Measurements from ENCODE around the gene ZNF681.

ZNF681 gene

DNA sequence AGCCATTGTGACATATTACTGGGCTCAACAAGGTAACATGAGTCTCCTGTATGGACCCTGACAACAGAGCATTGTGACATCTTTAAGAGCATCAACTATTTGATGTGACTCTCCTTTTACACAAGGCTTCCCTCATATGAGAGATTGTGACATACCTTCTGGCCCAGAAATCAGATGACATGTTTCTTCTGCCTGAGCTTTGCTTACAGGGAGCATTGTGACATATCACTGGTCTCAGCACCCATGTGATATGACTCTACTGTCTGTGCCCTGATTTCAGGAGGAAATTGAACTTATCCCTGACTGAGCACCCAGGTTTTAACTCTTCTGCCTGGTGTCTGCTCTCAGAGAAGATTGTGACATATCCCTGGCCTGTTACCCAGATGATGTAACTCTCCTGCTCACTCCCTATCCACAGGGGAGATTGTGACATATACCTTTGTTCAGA is 15.9 kb upstream of the ZNF681 start:
- TF ChIP-seq, protein P1, sequence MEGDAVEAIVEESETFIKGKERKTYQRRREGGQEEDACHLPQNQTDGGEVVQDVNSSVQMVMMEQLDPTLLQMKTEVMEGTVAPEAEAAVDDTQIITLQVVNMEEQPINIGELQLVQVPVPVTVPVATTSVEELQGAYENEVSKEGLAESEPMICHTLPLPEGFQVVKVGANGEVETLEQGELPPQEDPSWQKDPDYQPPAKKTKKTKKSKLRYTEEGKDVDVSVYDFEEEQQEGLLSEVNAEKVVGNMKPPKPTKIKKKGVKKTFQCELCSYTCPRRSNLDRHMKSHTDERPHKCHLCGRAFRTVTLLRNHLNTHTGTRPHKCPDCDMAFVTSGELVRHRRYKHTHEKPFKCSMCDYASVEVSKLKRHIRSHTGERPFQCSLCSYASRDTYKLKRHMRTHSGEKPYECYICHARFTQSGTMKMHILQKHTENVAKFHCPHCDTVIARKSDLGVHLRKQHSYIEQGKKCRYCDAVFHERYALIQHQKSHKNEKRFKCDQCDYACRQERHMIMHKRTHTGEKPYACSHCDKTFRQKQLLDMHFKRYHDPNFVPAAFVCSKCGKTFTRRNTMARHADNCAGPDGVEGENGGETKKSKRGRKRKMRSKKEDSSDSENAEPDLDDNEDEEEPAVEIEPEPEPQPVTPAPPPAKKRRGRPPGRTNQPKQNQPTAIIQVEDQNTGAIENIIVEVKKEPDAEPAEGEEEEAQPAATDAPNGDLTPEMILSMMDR (IDR thresholded peaks at IDR 0.05; ENCODE audit: control insufficient read depth, extremely low read depth, insufficient read depth), result no peak
- no peak overlapping the region for H3K4me3 ChIP-seq (ENCODE audit: low read depth, low read length)
- no peak for DNase-seq (ENCODE audit: low read depth)

DNA sequence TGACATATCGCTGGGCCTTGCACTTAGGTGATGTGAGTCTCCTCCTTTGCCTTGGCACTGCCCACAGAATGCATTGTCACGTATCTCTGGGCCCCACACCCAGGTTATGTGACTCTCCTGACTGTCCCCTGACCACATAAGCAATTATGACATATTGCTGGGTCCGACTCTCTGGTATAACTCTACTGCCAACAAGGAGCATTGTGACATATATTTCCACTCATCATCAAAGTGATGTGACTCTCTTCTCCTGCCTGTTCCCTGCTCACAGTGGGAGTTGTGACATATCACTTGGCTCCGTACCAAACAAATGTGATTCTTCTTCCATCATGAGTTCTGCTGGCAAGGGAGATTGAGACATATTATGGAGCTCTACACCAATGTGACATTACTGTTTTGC is 15.4 kb upstream of the ZNF681 start:
- TF ChIP-seq, protein P1 (IDR thresholded peaks at IDR 0.05; ENCODE audit: control insufficient read depth, extremely low read depth, insufficient read depth), result no peak
- no peak for DNase-seq (ENCODE audit: low read depth)
- no peak overlapping the region for H3K4me3 ChIP-seq (ENCODE audit: low read depth, low read length)

DNA sequence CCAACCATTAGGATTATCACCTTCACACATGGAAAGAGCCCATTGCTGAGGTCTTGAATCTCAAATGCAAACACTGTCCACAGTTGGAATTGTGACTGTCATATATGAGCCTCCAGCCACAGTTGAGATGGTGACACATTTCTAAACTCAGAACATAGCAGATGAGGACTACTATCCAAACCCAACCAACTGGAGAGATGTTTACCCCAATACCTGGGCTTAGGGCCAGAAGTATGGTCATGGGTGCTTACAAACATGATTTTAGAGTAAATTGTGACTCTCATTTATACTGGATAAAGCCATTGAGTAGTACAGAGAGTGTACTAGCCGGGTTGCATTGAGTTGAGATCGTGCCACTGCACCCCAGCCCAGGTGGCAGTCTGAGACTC is 14.0 kb upstream of the ZNF681 start:
- H3K4me3 ChIP-seq (ENCODE audit: low read depth, low read length), result no peak overlapping the region
- DNase-seq (ENCODE audit: low read depth), result no peak
- TF ChIP-seq, protein P1 (IDR thresholded peaks at IDR 0.05; ENCODE audit: control insufficient read depth, extremely low read depth, insufficient read depth), result no peak

DNA sequence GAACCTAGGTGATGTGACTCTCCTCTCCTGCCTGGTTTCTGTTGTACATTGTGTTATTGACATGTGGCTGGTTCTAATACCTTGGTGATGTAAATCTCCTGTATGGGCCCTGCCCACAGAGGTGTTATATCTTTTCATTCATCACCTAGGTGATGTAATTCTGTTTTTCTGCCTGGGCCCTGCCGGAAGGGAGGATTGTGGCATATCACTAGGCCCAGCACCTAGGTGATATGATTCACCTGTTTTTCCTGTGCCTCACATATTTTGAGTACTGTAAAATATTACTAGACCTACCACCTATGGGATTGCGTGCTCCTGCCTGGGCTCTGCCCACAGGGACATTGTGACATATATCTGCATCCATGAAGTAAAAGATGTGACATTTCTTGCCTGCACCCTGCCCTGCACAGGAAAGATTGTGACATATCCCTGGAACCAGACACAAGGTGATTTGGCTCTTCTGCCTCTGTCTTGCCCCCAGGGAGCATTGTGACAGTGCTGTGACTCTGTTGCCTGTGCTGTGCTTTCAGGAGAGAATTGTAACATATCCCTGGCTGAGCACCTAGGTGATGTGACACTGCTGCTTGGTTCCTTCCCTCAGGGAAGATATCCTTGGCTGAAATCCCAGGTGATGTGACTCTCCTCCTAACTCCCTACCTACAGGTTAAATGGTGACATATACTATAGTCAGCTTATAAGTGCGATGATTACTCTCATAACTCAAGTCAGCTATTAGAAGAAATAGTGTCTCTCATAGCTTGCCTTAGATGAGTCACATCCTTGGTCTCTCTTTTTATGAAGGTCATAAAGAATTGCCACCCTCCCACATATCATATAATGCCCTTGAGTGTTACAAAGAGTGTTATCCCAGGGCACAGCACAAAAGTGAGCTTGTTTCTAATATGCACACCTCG is 13.3 kb upstream of the ZNF681 start:
- TF ChIP-seq, protein P1 (IDR thresholded peaks at IDR 0.05; ENCODE audit: control insufficient read depth, extremely low read depth, insufficient read depth), result no peak
- H3K4me3 ChIP-seq (ENCODE audit: low read depth, low read length), result no peak overlapping the region
- DNase-seq (ENCODE audit: low read depth), result no peak

DNA sequence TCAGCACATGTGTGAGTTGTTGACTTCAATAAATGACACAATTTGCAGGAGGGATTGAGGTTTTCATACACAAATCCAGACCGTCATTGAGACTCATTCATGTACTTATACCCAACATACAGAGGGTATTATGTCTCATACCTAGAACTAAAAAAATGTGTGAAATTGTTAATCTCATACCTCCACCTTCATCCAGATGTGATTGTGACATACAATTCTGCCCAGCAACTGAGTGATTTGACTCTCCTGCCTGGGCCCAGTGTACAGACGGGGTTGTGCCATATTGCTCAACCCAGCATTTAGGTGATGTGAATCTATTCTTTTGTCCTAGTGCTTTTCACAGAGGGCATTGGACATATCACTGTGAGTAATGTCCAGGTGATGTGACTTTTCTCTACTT is 12.6 kb upstream of the ZNF681 start:
- DNase-seq (ENCODE audit: low read depth), result no peak
- TF ChIP-seq, protein P1 (IDR thresholded peaks at IDR 0.05; ENCODE audit: control insufficient read depth, extremely low read depth, insufficient read depth), result no peak
- H3K4me3 ChIP-seq (ENCODE audit: low read depth, low read length), result no peak overlapping the region

DNA sequence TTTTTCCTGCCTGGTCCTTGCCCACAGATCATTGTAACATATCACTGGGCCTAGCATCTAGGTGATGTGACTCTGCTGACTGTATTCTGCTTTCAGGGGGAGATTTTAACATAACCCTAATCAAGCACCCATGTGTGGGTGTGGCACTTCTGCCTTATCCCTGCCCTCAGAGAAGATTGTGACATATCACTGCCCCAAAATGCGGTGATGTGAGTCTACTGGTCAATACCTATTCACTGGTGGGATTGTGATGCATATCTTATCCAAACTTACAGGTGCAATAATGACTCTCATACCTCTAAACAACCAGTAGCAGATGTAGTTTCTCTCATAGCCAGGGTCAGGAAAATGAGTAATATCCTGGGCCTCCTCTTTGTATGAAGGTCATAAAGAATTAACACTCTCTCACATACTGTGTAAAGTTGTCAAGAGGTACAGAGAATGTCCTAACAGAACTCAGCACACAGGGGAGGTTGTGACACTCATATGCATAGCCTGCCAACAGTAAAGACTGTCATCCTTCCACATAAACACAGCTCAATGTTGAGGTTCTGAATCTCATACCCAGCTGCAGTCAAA is 12.1 kb upstream of the ZNF681 start:
- TF ChIP-seq, protein P1 (IDR thresholded peaks at IDR 0.05; ENCODE audit: control insufficient read depth, extremely low read depth, insufficient read depth), result no peak
- H3K4me3 ChIP-seq (ENCODE audit: low read depth, low read length), result no peak overlapping the region
- DNase-seq (ENCODE audit: low read depth), result no peak

All from LNCaP clone FGC (cell line).